Measurements from ENCODE around the gene SIGLEC7.

The SIGLEC7 gene

DNA sequence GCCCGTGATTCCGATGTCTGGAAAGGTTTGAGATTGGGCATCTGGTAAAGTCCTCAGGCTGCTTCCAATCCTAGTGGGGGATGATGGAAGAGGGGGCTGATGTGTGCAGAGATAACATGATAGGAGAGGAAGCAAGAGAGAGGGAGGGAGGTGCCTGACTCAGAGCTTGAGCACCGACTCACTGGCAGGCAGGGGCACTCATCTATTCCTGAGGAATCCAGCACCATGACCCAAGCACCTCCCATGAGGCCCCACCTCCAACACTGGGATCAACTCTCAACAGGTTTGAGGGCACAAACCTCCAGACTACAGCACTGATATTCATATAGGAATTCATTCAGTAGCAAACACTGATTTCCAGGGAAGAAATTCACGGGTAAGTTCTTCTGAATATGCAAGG lies 23.0 kb upstream of the SIGLEC7 start:
- no peak for DNase-seq (ENCODE audit: low spot score)

DNA sequence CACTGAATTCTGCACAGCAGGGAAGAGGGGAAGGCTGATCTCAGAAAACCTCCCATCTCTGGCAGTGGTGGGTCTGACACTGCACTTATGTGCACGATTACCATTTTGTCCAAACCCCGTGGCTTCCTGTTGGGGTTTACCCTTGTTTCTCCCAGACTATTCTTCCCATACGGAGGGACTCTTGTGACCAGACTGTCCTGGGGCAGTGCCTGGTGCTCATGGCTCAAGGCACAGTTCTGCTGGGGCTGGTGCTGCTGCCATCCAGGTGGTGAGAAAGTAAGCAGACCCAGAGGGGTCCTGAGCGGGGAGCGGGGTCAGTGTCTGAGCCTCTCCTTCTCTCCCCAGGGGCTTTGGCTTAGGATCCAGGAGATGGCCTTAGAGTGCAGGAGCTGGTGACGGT lies 22.5 kb upstream of the SIGLEC7 start:
- DNase-seq (ENCODE audit: low spot score) = no peak

DNA sequence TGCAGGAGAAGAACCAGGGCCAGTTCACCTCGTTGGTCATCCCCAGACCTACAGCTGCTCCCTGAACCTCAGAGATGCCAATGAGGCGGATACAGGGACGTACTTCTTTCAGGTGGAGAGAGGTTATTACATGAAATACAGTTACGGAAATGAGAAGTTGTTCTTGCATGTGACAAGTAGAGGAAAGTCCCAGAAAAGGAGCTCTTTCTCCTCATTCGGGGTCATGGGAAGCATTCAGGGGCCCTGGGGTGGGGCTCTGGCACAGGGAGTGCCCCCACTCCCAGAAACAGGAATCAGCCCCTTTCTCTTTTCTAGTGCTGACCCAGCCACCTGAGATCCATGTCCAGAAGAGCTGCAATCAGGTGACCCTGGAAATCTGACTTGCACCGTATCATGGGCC lies 21.9 kb upstream of the SIGLEC7 start:
- DNase-seq (ENCODE audit: low spot score) = no peak

DNA sequence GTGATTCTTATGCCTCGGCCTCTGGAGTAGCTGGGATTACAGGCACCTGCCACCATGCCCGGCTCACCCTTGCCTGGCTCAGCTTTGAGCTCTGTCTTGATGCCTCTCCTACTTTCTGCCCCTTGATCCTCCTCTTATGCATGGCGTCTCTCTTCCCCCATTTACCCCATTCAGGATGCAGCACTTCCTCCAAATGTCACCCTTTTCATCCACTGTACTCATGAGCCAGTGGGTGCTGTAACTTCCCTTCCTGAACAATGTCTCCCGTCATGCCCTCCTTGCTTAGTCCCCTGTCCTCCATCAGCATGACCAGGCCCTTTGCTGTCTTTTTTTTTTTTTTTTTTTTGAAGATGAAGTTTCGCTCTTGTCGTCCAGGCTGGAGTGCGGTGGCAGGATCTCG lies 20.8 kb upstream of the SIGLEC7 start:
- no peak for DNase-seq (ENCODE audit: low spot score)

DNA sequence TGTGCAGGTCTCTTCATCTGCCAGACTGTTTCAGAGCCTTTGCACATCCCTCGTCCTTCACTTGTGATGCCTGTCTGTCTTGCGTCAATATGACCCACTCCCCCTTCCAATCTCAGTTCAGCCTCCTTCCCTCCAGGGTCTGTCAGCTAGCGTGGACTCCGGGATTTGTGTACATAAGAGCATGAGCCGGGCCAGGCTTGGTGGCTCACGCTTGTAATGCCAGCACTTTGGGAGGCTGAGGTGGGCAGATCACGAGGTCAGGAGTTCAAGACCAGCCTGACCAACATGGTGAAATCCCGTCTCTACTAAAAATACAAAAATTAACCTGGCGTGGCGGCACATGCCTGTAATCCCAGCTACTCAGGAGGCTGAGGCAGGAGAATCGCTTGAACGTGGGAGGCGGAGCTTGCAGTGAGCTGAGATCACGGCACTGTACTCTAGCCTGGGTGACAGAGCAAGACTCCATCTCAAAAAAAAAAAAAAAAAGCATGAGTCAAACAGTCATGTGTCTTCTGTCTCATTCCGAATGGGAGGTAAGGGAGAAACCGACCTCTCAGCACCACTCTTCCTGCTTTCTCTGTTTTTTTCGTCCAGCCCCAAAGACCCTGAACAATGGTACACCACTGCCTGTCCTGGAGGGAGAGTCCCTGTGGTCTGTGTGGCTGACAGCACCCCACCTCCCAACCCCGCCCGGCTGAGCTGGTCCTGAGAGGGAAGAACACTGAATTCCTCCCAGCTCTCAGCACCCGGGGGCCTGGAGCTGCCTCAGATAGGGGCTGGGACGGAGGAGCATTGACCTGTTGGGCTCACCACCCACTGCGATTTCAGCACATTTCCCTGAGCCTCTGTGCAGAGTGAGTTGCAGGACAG lies 19.8 kb upstream of the SIGLEC7 start:
- no peak for DNase-seq (ENCODE audit: low spot score)

DNA sequence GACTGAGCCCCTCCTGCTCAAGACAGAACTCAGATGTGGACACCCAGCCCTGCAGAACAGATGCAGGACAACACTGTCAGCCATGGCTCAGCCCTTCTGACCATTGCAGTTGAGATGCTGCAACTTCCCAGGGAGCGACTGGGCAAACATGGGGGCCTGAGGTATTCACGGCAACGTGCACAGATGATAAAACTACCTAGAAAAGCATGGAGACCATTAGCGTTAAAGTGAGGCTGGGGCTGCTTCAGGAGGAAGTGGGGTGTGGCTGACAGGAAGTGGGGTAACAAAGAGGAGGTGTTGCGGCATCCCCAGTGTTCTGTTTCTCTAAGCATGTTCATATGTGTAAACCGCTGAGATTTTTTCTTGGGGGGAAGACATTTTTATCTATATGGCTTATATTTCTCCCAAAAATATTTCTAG lies 18.7 kb upstream of the SIGLEC7 start:
- DNase-seq (ENCODE audit: low spot score) = no peak

DNA sequence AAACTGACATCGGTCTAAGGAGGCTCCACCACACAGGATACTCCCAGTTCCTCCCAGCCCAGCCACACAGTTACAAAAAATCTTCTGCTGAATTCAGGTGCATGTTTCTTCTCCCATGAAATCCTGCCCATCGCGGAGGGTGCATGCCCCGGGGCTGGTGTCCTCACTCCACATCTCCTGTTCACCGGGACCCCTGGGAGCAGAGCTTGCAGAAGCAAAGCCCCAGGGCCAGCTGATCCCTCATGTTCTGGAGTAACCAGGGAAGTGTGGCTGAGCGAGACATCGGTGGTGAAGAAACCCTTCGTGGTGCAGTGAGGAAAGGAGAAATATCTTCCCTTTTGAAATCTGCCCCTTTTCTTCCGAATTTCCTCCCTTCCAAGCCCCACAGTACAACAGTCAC lies 18.3 kb upstream of the SIGLEC7 start:
- DNase-seq (ENCODE audit: low spot score) = no peak

DNA sequence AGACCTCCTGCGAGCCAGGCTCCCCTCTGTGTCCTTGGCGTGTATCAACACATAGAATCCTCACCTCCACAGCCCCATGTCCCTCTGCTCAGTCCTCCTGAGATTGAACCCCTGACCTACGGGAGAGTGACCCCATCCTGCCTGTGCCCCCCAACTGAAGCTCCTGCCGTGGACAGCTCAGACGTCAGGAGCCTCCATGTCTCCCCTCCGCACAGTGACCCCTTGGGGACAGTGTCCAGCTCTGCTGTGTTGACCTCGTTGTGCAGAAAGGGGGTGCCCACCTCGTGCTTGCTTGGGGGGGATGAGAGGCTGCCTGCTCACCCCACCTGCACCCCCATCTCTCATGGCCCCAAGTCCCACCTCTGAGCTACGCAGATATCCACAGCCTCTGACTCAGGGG lies 17.9 kb upstream of the SIGLEC7 start:
- no peak for DNase-seq (ENCODE audit: low spot score)

DNA sequence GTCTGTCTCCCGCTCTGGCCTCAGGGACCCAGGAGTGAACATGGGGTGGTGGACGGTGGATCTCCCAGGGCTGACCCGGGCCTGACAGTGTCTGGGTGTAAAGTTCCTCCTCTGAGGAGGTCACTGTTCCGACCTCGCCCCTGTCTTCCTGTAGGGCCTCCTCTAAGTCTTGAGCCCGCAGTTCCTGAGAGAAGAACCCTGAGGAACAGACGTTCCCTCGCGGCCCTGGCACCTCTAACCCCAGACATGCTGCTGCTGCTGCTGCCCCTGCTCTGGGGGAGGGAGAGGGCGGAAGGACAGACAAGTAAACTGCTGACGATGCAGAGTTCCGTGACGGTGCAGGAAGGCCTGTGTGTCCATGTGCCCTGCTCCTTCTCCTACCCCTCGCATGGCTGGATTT lies 17.4 kb upstream of the SIGLEC7 start, which contains the start of gene SIGLEC9:
Gene SIGLEC9, plus strand, starts transcription at position 178 of the 400 bp plus-strand sequence. Its CDS starts 69 bp downstream, at position 247.
- DNase-seq (ENCODE audit: low spot score) = peak; percentile 46

DNA sequence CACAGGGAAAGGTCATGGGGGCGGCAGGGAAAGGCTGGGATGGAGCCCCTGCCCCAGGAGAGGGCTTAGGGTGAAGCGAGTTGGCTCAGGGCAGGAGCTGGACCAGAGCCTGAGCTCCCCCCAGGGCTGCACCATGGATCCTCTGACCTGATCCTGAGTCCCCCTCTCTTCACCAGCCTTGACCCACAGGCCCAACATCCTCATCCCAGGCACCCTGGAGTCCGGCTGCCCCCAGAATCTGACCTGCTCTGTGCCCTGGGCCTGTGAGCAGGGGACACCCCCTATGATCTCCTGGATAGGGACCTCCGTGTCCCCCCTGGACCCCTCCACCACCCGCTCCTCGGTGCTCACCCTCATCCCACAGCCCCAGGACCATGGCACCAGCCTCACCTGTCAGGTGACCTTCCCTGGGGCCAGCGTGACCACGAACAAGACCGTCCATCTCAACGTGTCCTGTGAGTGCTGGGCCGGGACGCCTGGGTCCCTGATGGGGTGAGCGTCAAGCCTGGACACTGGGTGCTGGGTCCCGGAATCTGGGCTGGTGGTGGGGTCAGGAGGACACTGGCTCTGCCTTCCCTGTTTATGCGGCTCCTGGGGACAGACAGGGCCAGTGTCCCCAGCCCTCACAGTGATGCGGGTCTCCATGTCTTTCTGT lies 16.6 kb upstream of the SIGLEC7 start:
- no peak for DNase-seq (ENCODE audit: low spot score)

DNA sequence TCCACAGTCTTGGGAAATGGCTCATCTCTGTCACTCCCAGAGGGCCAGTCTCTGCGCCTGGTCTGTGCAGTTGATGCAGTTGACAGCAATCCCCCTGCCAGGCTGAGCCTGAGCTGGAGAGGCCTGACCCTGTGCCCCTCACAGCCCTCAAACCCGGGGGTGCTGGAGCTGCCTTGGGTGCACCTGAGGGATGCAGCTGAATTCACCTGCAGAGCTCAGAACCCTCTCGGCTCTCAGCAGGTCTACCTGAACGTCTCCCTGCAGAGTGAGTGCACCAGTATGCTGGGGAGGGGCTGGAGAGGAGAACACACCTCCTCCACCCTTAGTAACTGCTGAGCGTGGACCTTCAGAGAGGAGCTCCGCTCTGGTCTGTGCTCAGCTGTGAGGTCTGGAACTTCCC lies 15.1 kb upstream of the SIGLEC7 start:
- DNase-seq (ENCODE audit: low spot score) = no peak

DNA sequence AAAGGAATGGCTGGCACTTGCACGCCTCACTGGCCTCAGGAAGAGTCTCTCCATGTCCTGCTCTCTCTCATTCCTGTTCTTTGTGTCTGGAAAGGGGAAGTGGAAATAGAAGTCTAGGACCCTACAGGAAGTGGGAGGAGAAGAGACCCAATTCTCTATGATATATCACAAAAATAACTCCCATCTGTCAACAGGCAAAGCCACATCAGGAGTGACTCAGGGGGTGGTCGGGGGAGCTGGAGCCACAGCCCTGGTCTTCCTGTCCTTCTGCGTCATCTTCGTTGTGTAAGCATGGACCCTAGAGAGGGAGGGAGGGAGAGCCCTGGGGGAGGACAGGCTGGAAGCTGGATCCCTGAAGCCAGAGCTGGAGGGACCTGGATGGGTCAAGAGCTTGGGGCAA lies 14.3 kb upstream of the SIGLEC7 start:
- peak; percentile 15 for DNase-seq (ENCODE audit: low spot score)

DNA sequence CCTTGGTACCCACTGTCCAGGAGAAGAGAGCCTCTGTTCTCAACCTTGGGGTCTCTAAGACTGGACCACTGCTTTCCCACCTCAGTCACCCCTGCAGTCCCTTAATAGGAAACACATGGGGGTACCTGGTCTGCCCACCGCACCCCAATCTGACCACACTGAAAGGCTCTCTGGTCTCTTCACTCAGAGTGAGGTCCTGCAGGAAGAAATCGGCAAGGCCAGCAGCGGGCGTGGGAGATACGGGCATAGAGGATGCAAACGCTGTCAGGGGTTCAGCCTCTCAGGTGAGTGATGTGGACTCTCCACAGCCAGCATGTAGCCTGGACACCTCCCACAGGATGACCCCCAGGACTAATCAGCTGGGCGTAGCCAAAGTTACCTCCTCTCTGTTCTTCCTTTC lies 13.9 kb upstream of the SIGLEC7 start:
- DNase-seq (ENCODE audit: low spot score) = no peak

DNA sequence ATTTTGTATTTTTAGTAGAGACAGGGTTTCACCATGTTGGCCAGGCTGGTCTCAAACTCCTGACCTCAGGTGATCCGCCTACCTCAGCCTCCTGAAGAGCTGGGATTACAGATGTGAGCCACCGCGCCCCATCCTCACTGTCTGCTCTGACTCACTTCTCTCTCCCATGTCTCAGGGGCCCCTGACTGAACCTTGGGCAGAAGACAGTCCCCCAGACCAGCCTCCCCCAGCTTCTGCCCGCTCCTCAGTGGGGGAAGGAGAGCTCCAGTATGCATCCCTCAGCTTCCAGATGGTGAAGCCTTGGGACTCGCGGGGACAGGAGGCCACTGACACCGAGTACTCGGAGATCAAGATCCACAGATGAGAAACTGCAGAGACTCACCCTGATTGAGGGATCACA lies 12.4 kb upstream of the SIGLEC7 start:
- DNase-seq (ENCODE audit: low spot score) = no peak

DNA sequence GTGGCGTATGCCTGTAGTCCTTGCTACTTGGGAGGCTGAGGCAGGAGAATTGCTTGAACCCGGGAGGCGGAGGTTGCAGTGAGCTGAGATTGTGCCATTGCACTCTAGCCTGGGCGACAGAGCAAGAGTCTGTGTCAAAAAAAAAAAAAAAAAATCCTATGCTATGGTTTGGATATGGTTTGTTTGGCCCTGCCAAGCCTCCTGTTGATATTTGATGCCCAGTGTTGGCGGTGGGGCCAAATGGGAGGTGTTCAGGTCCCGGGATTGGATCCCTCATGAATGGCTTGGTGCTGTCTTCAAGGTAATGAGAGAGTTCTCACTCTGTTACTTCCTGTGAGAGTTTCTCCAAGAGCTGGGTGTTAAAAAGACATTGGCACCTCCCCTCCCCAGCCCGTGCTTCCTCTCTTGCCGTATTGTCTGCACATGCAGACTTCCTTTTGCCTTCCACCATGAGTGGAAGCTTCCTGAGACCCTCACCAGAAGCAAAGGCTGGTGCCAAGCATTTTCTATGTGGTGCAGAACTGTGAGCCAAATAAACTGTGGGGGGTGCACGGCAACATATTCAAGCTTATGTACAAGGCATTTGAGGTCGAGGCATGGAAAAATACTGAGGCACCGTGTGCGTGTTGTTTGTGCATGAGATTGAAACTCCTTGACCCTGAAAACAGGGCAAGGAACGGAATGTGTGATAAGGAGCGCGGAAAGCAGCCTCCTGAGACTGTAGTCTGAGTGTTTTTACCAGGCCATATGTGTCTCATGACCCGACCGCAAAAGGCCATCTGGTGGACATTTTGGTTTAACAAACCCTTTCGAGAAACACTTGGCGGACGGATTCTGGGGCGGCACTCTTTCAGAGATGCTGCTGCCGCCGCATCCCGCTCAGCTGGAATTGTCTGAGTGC lies 10.1 kb upstream of the SIGLEC7 start:
- peak; percentile 17 for DNase-seq (ENCODE audit: low spot score)

DNA sequence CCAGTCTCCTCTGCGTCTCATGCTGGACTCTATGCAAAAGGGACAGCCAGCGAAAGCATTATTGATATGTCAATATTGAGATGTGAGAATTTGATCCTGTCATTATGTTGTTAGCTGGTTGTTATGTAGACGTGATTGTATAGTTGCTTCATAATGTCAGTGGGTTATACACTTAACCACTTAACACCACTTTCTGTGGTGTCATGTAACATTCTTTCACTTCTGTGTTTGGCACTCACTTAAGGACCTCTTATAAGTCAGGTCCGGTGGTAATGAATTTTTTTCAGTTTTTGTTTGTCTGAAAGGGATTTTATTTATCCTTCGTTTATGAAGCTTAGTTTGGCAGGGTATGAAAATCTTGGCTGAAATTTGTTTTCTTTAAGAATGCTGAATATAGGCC lies 7.1 kb upstream of the SIGLEC7 start:
- DNase-seq (ENCODE audit: low spot score) = no peak

DNA sequence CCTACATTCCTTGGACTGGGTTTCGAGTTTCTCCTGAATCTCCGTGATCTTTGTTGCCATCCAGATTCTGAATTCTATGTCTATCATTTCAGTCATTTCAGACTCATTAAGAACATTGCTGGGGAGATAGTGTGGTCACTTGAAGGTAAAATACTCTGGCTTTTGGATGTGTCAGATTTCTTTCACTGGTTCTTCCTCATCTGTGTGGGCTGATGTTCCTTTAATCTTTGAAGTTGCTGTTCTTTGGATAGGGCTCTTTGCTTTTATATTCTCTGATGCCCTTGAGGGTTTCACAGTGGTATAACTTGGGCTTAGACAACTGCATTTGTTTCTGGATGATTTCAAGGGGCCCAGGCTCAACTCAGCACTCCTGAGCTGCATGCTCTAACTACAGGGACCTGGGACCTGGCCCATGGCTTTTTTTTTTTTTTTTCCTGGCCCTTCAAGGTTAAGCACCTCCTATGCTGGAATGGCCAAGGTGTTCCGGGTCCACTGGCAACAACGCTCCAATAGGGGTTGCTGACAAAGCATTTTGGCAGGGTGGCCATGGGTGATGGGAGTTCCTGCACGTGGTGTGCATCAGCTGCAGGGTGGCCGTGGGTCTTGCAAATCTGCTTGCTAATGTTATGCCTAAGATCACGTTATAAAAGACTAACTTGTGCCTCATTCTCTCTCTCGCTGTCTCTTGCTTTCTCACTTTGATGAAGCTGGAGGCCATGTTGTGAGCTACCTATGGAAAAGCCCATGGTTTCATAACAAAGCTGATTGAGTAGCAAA lies 5.9 kb upstream of the SIGLEC7 start:
- DNase-seq (ENCODE audit: low spot score) = no peak

DNA sequence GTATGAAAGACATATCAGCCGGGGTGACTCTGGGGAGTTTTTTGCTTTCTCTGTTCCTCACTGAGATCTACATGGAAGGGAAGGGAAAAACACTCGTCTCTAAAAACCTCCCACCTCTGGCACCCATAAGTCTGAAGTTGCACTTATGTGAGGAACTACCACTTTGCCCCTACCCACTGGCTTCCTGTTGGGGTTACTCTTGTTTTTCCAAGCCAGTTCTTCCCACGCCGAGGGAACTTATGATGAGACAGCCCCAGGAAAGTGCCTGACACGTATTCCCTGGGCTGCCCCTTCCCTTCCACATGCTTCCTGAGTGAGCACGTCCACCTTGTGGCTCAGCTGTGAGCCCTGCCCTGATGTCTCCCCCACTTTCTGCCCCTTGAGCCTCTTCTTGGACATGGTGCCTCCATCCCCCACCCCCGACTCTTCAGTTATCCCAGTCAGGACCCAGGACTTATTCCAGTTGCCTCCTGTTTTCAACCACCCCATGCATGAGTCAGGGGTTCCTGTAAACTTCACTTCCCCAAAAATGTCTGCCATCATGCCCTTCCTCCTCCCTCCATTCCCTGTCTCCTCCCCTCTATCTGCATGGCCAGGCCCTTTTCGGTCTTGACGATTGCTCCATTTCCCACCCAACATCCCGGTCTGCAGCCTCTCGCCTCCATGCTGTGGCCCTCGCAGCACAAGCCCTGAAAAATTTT lies 5.1 kb upstream of the SIGLEC7 start:
- peak; percentile 25 for DNase-seq (ENCODE audit: low spot score)

DNA sequence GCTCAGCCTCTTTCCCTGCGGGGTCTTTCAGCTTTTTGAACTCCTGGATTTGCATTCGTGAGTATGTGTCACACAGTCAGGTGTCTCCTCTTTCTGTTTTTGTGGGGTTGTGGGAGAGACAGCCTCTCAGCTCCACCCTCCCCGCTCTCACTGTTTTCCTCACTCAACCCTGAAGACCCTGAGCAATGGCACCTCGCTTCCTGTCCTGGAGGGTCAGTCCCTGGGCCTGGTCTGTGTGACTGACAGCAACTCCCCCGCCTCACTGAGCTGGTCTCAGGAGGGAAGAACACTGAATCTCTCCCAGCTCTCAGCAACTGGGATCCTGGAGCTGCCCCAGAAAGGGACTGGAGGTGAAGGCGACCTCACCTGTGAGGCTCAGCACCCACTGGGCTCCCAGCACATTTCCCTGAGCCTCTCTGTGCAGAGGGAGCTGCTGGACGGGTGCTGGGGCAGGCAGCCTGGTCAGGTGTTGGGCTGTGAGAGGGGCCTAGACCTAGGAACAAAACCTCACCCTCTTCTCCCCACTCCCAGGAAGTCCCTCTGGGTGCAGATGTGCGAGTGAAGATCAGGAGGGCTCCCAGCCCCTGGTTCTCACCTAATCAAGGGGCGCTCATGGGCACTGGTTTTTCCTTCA lies 4.2 kb upstream of the SIGLEC7 start:
- no peak for DNase-seq (ENCODE audit: low spot score)

DNA sequence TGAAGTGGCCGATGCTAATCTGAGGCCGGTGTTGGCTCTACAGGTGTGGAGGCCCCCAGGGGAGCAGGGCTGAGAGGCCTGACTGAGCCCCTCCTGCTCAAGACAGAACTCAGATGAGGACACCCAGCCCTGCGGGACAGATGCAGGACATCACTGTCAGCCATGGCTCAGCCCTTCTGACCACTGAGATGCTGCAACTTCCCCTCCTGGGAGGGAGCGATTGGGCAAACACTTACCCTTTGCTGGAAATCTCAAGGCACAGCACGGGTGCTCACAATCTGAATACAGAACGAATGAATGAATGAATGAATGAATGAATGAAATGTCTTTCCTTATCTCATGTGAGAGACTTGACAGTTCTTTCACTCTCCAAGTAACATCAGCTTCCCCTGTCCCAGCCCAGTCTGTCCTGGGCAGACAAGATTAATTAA lies 3.5 kb upstream of the SIGLEC7 start:
- DNase-seq (ENCODE audit: low spot score) = peak; percentile 18

All from globus pallidus (tissue), 1 donor.